GOT3 (cell line): ENCODE data around the gene MYPOP.

Experiments
- DNase-seq: peaks from one replicate; lab custom pipeline; 2025; ENCODE audit warnings: mixed read lengths; lab: John Stamatoyannopoulos, UW

The MYPOP gene

DNA sequence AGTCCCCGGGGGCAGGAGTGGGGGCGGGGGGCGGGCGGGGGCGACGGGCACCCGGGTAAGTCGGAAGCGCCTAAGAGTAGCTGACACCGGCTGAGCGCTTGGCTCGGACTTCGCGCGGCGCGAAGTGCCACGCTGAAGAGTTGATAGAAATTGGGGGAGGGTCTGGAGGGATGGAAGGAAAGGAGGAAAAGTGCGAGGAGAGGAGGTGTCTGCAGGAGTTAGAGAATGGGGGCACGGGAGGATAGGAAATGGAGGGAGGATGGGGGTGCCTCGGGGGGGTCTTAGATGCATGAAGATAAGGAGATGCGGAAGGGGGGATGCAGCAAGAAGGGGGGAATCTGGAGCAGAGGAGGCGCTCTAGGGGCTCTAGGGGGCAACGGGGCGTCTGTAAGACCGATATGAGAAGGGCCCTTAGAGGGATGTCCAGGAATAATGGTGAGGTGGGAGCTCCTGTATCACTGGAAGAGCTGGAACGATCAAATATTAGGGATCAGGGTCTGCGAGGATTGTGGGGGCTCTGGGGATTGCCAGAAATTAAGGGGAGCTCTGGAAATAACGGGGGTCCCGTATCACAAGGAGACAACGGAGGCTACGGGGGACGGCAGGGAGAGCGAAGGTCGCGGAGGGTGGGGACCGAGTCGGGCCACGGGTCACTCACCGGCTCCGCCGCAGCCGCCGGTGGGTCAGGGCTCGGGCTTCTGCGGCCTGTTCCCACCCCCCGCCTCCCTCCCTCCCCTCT, at the start of gene MYPOP:
Gene MYPOP (minus strand): TSS at position 702 of the 739 bp plus-strand sequence. CDS start 840 bp downstream, outside the sequence.
- no peak for DNase-seq

DNA sequence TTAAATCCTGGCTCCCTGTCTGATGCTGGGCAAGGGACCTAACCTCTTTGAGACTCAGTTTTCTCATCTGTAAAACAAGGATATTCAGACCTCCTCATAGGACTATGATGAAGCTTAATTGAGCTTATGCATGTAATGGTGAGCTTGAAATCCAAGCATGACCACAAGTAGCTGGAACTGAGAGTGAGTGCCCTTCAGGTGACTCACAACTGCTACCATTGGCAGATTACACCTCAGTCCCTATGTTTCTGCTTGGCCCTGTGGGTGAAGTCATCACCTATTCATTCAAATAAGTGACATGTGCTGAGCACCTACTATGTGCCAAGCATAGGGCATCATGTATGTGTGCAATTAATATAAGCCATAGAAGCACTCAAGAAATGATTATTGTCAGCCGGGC, 45.5 kb upstream of the MYPOP start:
- DNase-seq, result no peak

DNA sequence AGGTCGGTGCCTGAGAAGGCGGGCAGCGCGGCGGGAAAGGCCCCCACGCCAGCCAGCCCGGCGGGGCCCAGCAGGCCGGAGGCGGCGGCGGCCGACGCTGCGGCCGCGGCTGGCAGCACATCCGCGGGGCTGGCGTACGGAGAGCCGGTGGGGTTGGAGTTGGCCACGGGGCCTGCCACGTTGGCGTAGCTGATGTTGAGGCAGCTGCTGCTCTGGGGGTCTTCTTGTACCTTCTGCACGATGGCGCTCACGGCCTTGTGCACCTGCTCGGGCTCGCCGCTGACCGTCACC, 38.0 kb upstream of the MYPOP start:
- DNase-seq, result no peak

DNA sequence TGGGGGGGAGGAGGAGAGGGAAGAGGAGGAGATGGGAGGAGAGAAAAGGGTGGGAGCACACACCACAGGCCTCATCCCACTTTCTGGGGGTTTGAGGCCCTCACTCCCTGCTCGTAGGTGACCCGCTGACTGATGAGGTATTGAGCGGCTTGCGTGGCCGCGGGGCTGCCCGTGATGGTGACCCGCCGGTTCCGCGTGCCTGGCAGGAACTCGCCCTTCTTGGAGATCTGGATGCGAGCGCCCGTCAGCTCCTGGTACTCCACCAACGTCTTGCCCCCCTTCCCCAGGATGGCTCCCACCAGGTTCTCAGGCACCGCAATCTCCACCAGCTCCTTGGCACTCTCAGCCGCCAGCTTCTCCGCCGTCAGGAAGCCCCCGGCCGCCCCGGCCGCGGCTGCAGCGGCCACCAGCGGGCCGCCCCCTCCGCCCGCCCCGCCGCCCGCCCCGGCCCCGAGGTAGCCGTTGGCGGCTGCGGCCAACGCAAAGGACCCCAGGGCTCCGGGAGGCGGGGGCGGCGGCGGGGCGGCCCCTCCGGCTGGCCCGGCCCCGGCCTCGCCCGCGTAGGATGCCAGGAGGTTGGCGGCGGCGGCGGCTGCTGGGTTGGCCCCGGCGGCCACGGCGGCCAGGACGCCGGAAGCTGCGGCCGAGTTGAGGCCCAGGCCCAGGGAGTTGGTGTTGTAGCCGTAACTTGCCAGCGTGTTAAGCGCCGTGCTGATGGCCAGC, 37.5 kb upstream of the MYPOP start:
- DNase-seq, result no peak

DNA sequence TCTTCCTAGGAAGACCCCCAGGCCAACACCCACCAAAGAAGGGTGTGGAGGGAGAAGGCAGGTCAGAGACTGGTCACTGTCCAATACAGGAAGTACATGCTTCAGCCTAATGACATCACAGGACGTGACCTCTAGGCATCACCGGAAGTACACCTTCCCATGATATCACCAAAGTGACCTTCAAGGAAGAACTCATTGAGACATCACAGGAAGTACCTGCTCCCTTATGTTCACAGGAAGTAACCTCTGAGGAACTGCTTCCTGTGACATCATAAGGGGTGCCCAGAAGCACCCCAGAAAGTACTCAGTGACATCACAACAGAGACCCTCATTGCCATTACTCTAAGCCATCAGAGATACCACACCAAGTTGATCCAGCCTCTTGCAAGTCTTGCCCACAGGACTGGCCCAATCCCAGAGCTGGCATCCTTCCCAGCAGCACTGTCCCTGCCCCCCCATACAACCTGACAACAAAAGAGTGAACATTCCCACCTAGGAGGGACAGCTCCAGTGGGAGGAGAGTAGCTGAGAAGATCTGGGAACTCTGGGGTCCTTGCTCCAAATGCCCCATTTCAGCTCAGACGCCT, 36.4 kb upstream of the MYPOP start:
- DNase-seq, result no peak

- DNase-seq, result no peak
Measured at GRCh38 chr19:45935267-45935666, 32.9 kb upstream of the MYPOP start.

DNA sequence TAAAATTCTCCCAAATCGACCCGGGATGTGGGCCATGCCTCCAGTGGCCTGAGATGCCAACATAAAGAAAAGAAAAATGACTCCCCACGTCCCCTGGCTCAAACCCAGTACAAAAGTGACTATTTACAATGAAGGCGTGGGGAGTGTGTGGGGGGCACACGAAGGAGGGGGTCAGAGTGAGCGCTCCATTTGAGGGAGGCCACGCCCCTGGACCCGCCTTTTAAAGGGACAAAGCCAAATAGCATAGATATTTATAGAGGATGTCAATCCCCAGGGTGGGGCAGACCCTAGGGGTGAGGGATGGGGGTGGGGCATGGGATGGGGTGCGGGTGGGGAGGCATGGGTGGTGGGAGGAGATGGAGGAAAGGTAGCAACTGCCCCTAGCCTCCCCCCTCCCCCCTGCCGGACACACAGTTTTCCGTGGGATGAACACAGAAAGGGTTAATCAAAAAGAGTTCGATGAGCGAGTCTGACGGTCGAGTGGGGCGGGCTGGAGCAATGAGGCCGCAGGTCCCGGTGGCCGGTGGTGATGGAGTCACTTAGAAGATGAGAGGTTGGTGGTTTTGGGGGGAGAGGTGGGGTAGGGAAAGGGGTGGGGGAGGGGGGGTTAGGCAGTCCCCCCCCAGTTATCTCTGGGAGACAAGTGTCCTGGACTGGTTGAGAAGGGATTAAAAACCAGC, 32.3 kb upstream of the MYPOP start:
- no peak for DNase-seq

DNA sequence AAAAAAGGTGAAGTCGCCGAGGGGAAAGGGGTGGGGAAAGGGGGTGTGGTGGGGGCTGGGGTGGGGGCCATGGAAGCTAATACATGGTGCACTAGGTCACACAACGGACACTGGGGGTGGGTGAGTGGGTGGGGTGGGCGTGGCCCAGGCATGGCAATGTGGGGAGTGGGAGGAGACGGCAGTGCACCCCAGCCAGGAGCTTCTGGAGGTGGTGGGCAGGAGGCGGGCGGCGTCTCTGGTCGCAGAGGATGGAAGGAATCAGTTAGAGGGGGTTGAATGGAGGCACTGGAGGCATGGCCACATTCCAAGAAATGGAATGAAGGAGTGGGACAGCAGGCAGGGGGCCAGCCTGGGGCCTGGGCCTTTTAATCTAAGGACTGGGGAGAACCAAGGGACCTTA, 31.3 kb upstream of the MYPOP start:
- DNase-seq, result no peak

DNA sequence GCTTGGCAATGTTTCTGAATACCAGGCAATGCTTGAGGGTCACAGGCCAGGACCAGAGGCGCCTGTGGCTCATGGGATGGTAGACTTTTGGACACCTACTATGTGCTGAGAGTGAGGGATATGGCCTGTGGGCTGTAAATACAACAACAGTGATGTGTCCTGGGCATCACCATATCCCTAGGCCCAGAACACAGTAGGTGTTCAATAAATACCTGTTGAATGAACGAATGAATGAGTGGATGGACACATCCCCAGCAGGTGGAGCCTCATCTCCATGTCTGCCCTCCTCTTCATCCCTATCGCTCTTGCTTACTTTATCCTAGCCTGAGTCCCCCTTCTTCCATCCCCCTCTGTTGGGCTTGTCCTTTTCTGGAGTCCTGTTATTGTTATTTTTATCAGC, 28.6 kb upstream of the MYPOP start:
- DNase-seq, result no peak

- no peak for DNase-seq
Measured at GRCh38 chr19:45929247-45929646, 26.8 kb upstream of the MYPOP start.

- peak; percentile 32 for DNase-seq
Measured at GRCh38 chr19:45927565-45928261, 25.3 kb upstream of the MYPOP start.

GRCh38 chr19:45924891-45925447, 22.6 kb upstream of the MYPOP start:
- DNase-seq, result no peak

GRCh38 chr19:45922281-45922680, 19.9 kb upstream of the MYPOP start:
- no peak for DNase-seq

- no peak for DNase-seq
Measured at GRCh38 chr19:45920458-45920857, 18.0 kb upstream of the MYPOP start.

DNA sequence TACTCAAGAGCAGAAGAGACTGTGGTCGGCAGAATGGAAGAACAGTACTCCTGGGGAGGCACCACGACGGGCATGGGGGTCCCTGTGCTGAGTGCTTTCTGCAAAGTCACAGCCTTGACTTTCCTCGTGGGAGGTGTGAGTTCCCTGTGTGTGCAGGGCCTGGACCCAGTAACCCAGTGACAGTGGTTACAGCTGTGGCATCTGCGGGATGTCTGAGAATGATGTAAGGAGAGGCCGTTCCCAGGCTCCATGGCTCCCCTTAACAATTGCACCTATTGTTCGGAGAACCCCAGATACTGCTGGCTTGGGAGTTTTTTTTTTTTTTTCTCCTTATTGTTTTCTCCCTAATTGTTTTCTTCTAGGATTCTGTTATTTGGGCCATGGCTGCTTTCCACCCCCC, 17.3 kb upstream of the MYPOP start:
- DNase-seq, result no peak

GRCh38 chr19:45918721-45919120, 16.3 kb upstream of the MYPOP start:
- no peak for DNase-seq

DNA sequence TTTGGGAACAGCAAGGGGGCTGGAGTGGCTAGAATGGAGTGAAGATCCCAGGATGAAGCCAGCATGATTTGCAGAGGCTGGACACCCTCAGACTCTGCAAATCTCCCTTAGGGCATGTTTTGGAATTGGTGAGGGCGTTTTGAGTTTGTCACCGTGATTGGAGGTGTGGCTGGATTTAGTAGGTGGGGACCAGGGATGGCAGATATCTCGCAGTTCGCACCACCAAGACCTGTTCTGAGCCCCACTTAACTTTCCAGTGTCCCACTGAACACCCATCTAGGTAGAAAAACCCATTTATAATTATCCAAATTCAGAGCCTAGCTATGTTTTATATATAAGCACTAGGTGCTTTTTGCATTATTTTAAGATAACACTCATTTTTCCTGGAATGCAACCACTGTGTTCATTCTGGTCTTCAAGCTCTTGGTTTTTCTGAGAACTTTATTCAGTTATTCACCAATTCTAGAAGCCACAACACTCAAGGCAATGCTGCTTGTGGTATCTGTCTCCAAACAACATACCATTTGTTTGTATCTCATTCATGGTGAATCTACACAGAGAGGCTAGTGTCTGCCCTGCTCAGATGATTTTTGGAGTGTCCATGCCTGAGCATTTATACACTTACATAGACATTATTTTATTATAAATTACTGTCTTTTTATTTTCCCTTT, 15.1 kb upstream of the MYPOP start:
- no peak for DNase-seq

DNA sequence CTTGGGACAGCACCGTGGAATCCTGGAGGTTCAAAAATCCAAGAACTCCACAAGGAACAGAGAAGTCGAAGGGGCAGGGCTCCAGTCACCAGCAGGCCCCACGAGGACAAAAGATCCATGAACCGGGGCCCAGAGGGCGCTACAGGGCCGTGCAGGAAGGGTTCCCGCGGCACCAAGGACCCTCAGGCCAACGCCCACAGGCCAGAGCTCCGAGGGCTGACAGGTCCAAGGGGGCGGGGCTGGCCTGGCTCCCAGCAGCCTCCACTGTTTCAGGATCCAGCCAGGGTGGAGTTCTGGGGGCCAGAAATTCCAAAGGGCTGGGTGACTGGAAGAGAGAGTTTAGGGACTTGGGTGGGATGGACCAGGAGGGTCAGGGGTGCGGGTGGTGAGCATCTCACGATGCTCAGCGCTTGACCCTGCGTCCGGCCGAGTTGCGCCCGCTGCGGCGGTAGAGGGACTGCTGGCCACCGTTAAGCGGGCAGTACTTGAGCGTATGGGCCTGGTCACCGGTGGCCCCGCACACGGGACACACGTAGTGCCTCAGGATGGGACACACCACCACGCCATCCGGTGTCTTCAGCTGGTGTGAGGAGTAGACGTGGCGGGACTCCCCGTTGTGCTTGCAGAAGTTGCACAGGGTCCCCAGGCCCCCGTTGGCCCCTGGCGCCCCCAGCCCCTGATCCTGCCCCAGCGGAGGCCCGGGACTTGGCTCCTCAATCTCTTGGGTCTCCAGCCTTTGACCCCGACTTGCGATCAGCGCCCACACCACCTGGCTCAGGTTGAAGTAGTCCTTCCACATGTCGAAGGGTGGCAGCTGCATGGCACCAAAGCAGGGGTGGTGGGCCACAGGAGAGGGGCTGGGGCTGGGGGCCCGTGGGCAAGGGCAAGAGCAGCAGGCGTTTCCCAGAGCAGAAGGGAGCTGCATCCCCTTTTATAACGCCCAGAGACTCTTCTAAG, 11.7 kb upstream of the MYPOP start, which contains the start of gene NANOS2:
Gene NANOS2 (minus strand): TSS at position 905 of the 957 bp plus-strand sequence. CDS start 85 bp downstream, at position 820.
- DNase-seq, result no peak

DNA sequence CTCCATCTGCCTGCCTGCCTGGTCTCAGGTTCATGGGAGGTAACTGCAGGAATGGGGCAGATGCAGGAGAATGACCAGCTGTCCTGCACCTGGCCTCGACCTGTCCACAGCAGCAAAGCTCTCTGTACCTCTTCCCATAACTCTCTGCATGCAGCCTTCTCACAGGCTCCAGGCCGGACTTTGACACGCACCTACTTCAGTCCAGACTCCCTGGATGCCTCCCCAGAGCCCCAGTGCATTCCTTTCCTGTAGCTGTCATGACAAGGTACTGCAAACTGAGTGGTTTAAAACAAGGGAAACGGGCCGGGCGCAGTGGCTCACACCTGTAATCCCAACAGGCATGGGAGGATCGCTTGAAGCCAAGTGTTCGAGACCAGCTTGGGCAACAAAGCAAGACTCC, 8.9 kb upstream of the MYPOP start:
- no peak for DNase-seq

GRCh38 chr19:45908956-45909355, 6.5 kb upstream of the MYPOP start:
- DNase-seq, result no peak
